WTC11 (cell line): ENCODE data around the gene PPTC7. TPM values are rescaled to one million over a fixed set of nuclear protein-coding genes. Genes with fewer than 3 reads are reported as not detected.
"Not testable (repeated sequence)": the region's sequence is repeated elsewhere in the genome, so short reads cannot be mapped to it uniquely, and the experiment has no call there.

Experiments used
- ATAC-seq: fragments of 200-7000 bp; cut with Tn5 transposase; 2 replicates; pipeline ENCODE4 v1.10.0; 2021; ENCODE audit warnings: mild to moderate bottlenecking, moderate library complexity
- CTCF ChIA-PET: fragments of 300-600 bp; sonication (Branson Sonifier 250); formaldehyde crosslinking; loops from one replicate; lab custom pipeline; 2021; ENCODE audit warnings: antibody characterized with exemption; lab: Charles Lee
- POLR2A ChIA-PET: fragments of 350-600 bp; sonication (Branson Sonifier 250); formaldehyde crosslinking; loops from one replicate; lab custom pipeline; 2021; ENCODE audit warnings: antibody characterized with exemption; lab: Charles Lee
- DNase-seq: peaks from one replicate; pipeline ENCODE4 v3.0.0; 2021; ENCODE audit warnings: low spot score
- H3K27ac Mint-ChIP-seq: 2 replicates; pipeline ENCODE4 v1.8.0; 2021; ENCODE audit warnings: mixed read lengths
- H3K27me3 Mint-ChIP-seq: 2 replicates; pipeline ENCODE4 v1.8.0; 2021; ENCODE audit warnings: low read depth, mild to moderate bottlenecking, moderate library complexity, mixed read lengths
- H3K36me3 Mint-ChIP-seq: 2 replicates; pipeline ENCODE4 v1.8.0; 2021; ENCODE audit warnings: mixed read lengths
- H3K4me1 Mint-ChIP-seq: 2 replicates; pipeline ENCODE4 v1.8.0; 2022; ENCODE audit warnings: mixed read lengths
- H3K4me3 Mint-ChIP-seq: 2 replicates; pipeline ENCODE4 v1.8.0; 2021; ENCODE audit warnings: mild to moderate bottlenecking, moderate library complexity, mixed read lengths
- H3K9me3 Mint-ChIP-seq: 2 replicates; pipeline ENCODE4 v1.8.0; 2021; ENCODE audit warnings: mixed read lengths
- ATF6 ChIP-seq: sonication (generic); formaldehyde crosslinking; IDR thresholded peaks from 2 replicates; pipeline ENCODE4 v1.8.1; 2023; ENCODE audit warnings: mild to moderate bottlenecking, missing genetic modification reagents
- CDX4 ChIP-seq: fragments of 250-450 bp; sonication (Bioruptor Pico); IDR thresholded peaks from 2 replicates; pipeline ENCODE4 v1.9.0; 2021; ENCODE audit warnings: moderate library complexity, mild to moderate bottlenecking, inconsistent platforms, borderline replicate concordance
- CREB1 ChIP-seq: sonication (generic); formaldehyde crosslinking; IDR thresholded peaks from 2 replicates; pipeline ENCODE4 v1.8.0; 2023; ENCODE audit warnings: mild to moderate bottlenecking, missing genetic modification reagents
- ERG ChIP-seq: fragments of 250-450 bp; sonication (Bioruptor Pico); IDR thresholded peaks from 2 replicates; pipeline ENCODE4 v1.8.0; 2021; ENCODE audit warnings: mild to moderate bottlenecking
- FOXJ3 ChIP-seq: sonication (generic); formaldehyde crosslinking; IDR thresholded peaks from 2 replicates; pipeline ENCODE4 v1.9.0; 2021; ENCODE audit warnings: missing genetic modification reagents, mild to moderate bottlenecking, borderline replicate concordance
- GRHL2 ChIP-seq: fragments of 250-450 bp; sonication (Bioruptor Pico); IDR thresholded peaks from 2 replicates; pipeline ENCODE4 v1.8.0; 2022; ENCODE audit warnings: mild to moderate bottlenecking, moderate library complexity; ENCODE audit not compliant: insufficient replicate concordance, severe bottlenecking
- JUN ChIP-seq: sonication (generic); formaldehyde crosslinking; IDR thresholded peaks from 2 replicates; pipeline ENCODE4 v1.8.0; 2023; ENCODE audit warnings: mild to moderate bottlenecking, missing genetic modification reagents
- RELA ChIP-seq: sonication (generic); formaldehyde crosslinking; IDR thresholded peaks from 2 replicates; pipeline ENCODE4 v1.8.1; 2022; ENCODE audit warnings: missing genetic modification reagents, mild to moderate bottlenecking, borderline replicate concordance
- SMAD4 ChIP-seq: sonication (generic); formaldehyde crosslinking; IDR thresholded peaks from 2 replicates; pipeline ENCODE4 v1.8.0; 2022; ENCODE audit warnings: mild to moderate bottlenecking, missing genetic modification reagents
- USF1 ChIP-seq: sonication (generic); formaldehyde crosslinking; IDR thresholded peaks from 2 replicates; pipeline ENCODE4 v1.8.0; 2022; ENCODE audit warnings: mild to moderate bottlenecking, missing genetic modification reagents
- ZBTB21 ChIP-seq: sonication (generic); formaldehyde crosslinking; IDR thresholded peaks from 2 replicates; pipeline ENCODE4 v1.8.1; 2023; ENCODE audit warnings: mild to moderate bottlenecking, missing genetic modification reagents, borderline replicate concordance
- ZMAT4 ChIP-seq: fragments of 250-450 bp; sonication (Bioruptor Pico); IDR thresholded peaks from 2 replicates; pipeline ENCODE4 v1.9.0; 2021; ENCODE audit warnings: mild to moderate bottlenecking
- ZNF423 ChIP-seq: fragments of 250-450 bp; sonication (Bioruptor Pico); IDR thresholded peaks from 2 replicates; pipeline ENCODE4 v2.1.2; 2022; ENCODE audit warnings: mild to moderate bottlenecking, moderate library complexity
- ZNF671 ChIP-seq: fragments of 250-450 bp; sonication (Bioruptor Pico); IDR thresholded peaks from 2 replicates; pipeline ENCODE4 v1.8.0; 2021; ENCODE audit warnings: mild to moderate bottlenecking
- total RNA-seq: library from RNA; stranded (reverse); gene quantifications from 3 replicates; pipeline ENCODE4 v1.2.3, GENCODE V29; 2021
- TF ChIP-seq, protein P1 (sequence below): sonication (generic); formaldehyde crosslinking; IDR thresholded peaks from 2 replicates; pipeline ENCODE4 v1.8.1; 2022; ENCODE audit warnings: missing genetic modification reagents, borderline replicate concordance

Gene PPTC7
- total RNA-seq, 1 experiment from 2014 or later: 15.6 TPM

GRCh38 chr12:110560946-110561345 is 22.2 kb downstream of the PPTC7 start (continued):
- TF ChIP-seq CDX4 (CRISPR knock-in tag): no peak
- TF ChIP-seq, all 79 proteins: peak for 0

- Mint-ChIP-seq H3K4me3 (no peak overlapping the region), H3K27me3 (no peaks in the 10 kb centered on the region), H3K27ac (no peak overlapping the region), H3K36me3 (peaks cover 2% of the 10 kb centered on the region; the same call in 1 of the 2 replicates), H3K4me1 (peaks cover 12% of the 10 kb centered on the region), H3K9me3 (no peaks in the 10 kb centered on the region)
- DNase-seq (no peak), ATAC-seq (no peak)
- ChIA-PET POLR2A (no interaction called here), CTCF (interaction anchor here (1.0 to 1.1 kb wide), 2 partner anchors 12 to 110 kb away, joined by 3 read pairs; partner anchors contain the start of gene ARPC3)
- TF ChIP-seq ZNF423 (CRISPR knock-in tag) (no peak), SMAD4 (CRISPR knock-in tag) (no peak), GRHL2 (CRISPR knock-in tag) (no peak), ZBTB21 (no peak), USF1 (CRISPR knock-in tag) (no peak), ATF6 (CRISPR knock-in tag) (no peak), CREB1 (no peak), JUN (CRISPR knock-in tag) (no peak), FOXJ3 (CRISPR knock-in tag) (no peak), ZMAT4 (CRISPR knock-in tag) (no peak), ZNF671 (CRISPR knock-in tag) (no peak), ERG (CRISPR knock-in tag) (no peak), RELA (CRISPR knock-in tag) (no peak)
- TF ChIP-seq, protein P1, sequence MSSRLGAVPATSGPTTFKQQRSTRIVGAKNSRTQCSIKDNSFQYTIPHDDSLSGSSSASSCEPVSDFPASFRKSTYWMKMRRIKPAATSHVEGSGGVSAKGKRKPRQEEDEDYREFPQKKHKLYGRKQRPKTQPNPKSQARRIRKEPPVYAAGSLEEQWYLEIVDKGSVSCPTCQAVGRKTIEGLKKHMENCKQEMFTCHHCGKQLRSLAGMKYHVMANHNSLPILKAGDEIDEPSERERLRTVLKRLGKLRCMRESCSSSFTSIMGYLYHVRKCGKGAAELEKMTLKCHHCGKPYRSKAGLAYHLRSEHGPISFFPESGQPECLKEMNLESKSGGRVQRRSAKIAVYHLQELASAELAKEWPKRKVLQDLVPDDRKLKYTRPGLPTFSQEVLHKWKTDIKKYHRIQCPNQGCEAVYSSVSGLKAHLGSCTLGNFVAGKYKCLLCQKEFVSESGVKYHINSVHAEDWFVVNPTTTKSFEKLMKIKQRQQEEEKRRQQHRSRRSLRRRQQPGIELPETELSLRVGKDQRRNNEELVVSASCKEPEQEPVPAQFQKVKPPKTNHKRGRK: no peak
Observed at GRCh38 chr12:110560048-110560447, 23.1 kb downstream of the PPTC7 start.

- peaks cover 12% of the 10 kb centered on the region for H3K4me1 Mint-ChIP-seq
- ATAC-seq, POLR2A ChIA-PET, H3K27ac Mint-ChIP-seq, H3K36me3 Mint-ChIP-seq, H3K9me3 Mint-ChIP-seq, H3K4me3 Mint-ChIP-seq, DNase-seq, H3K27me3 Mint-ChIP-seq: not testable (repeated sequence)
- CTCF ChIA-PET: interaction anchor here (1.0 to 1.1 kb wide), 2 partner anchors 11 to 109 kb away, joined by 3 read pairs; partner anchors contain the start of gene ARPC3
Observed at GRCh38 chr12:110558945-110559344, 24.2 kb downstream of the PPTC7 start.
